EL (cell line): ENCODE data around the gene CALN1.
"Not testable (repeated sequence)": the region's sequence is repeated elsewhere in the genome, so short reads cannot be mapped to it uniquely, and the experiment has no call there.

Source experiments
- DNase-seq: peaks from one replicate; pipeline ENCODE4 v3.0.0-alpha.2; 2016

The CALN1 gene

DNA sequence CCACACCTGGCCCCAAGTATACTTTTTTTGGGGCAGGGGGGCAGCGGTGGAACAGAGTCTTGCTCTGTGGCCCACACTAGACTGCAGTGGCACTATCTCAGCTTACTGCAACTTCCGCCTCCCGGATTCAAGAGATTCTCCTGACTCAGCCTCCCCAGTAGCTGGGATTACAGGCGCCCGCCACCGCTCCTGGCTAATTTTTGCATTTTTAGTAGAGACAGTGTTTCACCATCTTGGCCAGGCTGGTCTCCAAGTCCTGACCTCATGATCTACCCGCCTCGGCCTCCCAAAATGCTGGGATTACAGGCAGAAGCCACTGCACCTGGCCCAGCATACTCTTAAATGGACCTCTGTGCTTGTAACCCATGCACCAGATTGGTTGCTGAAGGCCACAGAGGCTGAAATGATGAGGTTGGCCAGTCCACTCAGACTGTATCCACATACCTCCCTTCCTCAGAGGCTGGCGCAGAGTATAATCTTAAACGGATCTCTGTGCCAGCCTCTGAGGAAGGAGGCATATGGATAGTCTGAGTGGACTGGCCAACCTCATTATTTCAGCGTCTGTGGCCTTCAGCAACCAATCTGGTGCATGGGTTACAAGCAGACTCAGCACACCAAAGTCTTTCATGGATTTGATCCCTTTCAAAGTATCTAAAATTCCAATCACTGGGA, 3.0 kb downstream of the CALN1 start:
- no peak for DNase-seq

DNA sequence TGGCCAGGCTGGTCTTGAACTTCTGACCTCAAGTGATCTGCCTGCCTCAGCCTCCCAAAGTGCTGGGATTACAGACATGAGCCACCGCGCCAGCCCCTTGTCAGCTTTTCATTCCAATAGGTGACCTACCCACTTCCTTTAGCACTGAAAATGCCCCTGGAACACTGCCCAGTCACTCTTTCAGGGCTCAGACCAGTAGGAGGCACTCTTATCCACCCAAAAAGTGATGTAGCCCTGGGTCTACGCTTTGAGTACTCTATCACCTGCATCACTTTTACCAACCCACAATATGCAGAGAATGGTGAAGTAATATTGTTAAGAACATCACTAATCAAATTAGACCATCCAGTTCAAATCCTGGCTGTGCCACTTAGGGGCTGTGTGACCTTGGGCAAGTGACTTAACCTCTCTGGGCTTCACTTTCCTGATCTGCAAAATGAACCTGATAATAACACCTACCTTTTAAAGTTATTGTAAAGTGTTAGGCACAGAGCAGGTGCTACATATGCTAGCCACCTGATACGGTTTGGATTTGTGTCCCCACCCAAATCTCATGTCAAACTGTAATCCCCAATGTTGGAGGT, 5.2 kb downstream of the CALN1 start:
- DNase-seq = no peak

DNA sequence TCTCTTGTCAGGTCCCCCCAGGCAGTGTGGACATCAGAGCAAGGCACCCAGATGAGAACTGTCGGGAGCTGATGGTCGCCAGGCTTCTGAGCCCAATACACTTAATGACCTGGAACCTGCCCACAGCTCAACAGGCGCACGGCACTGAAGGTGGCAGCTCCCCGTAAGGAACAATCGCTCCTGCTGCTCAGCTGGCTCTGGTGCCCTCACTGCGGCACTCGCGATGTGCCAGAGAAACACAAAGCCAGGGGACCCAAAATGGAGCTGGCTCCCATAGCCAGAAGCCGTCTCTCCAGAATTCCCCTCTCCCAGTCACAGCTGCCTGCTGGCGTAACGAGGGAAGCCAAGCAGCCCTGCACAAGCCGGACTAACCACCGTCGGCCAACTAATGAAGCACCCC, 6.3 kb downstream of the CALN1 start:
- no peak for DNase-seq

DNA sequence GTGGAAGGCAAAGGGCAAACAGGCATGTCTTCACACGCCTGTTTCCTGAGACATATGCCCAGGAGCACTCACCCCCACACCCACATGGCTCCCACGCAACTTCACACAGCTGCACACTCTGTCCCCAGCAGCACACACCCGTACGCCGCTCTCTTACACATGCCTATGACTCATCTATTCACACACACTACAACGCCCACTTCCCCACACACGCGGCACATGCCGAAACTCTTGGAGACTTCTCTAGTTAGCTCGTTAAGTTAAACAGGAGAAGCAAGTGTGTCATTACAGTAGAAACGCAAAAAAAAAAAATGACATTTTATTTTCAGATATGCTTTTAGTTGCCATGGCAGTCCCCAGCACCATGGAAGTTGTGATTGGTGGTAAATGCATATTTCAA, 6.7 kb downstream of the CALN1 start:
- no peak for DNase-seq

DNA sequence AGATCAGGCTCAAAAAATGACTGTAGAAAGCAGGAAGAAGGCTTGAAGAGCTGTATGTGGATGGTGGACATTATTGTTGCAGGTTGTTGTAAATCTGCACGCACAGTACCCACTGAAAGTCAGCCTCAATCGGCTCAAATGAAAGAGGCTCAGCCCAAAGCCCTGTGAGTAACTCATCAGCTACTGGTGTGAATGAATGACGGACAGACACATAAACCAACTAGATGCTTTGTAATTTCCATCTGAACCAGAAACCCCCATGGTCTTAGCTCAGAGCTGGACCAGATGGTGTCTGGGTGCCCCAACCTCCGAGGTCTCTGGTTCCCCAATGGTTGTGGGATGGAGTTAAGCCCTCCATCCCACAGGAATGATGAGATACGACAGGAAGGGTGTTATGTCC, 7.4 kb downstream of the CALN1 start:
- DNase-seq = no peak

DNA sequence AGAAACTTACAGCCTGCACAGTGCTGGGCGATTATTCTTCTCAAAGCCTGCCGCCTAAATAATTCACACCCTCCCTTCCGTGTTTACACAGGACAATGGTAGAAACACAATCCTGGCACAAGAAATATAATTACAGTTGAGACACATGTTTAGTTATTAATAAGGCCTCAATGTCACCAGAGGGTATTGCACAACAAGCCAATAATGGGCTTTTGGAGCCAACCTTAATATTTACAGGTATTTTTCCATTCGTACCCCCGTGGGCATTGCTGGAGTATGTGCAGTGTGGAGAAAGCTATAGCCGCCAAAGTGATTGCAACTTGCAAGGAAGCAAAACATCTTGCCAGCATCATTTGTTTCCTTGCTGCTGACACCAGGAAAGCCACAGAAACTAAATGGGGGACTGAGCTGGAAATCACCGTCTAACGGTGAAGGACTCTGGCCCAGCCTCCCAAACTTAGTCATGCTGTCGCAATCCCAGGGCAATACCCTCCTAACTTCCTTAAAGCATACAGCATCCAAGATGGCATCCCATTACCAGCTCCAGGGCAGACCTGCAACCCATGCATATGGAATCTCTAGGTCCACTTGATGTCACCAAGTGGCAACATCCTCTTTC, 8.6 kb downstream of the CALN1 start:
- DNase-seq = no peak

DNA sequence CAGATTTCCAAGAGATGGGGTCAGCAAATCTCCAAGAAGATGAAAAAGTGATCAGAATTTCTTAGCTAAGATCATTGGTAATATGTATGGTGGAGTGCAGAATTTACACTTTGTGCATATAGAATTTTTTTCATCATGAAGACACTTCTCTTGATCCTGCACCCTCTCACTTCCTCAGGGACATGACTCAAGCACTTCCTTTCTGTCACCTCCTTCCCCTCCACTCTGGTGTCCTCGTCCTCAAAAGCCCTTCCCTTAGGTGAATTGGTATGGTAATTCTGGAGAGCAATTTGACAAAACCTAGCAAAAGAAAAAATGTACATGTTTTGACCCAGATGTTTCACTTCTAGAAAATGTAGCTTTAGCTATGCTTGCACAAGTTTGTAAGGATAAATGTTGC, 18.1 kb downstream of the CALN1 start:
- DNase-seq = no peak

DNA sequence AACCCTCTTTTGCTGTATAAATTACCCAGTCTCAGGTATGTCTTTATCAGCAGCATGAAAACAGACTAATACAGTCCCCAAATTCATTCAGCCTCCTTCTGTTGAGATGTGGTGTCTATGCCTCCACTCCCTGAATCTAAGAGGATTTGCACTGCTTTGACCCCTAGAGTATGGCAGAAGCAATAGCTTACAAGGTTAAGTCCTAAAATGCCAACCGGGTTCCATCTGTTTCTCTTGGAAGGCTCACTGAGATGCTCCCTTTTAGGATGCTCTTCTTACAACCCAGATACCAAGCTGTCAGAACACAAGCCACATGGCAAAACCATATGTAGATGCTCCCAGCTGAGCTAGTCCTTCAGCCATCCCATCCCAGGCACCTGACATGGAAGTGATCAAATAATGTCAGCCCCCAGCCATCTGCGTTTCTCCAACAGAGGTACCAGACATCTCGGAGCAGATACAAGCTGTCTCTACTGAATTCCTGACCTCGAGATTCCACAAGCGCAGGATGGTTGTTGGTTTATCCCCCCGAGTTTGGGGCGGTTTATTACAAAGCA, 20.2 kb downstream of the CALN1 start:
- DNase-seq = no peak

DNA sequence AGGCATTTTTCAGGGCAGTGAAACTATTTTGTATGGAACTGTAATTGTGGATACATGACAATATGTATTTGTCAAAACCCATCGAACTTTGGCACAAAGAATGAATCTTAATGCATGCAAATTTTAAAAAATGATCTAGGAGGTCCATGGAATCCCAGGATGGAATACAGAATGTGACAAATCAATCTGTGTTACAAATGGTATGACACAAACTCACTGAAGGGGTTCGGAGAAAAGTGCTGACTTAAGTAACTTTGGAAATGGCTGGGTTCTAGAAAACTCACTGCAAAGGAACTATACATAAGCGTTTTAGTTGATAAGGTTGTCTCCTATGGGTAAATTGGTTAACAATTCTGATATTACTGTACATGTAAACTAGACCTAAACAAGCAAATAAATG, 26.0 kb downstream of the CALN1 start:
- DNase-seq = no peak

DNA sequence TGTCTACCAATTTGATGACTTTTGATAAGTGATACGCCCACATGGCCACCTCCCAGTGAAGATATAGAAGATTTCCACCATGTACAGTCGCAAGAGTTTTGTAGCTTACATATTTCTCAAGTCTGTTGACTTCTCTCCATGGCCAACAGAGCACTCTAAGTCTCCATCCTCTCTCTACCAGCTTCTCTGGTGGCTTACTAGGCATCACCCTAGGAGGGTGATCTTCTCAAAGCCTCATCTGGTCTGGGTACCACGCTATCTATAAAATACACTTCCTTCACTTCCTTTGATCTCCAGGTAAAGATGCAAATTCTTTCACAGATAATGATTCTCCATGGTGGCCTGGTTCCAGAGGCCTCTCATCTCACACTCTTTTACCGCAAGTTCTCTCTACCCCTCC, 49.9 kb downstream of the CALN1 start:
- DNase-seq = no peak

DNA sequence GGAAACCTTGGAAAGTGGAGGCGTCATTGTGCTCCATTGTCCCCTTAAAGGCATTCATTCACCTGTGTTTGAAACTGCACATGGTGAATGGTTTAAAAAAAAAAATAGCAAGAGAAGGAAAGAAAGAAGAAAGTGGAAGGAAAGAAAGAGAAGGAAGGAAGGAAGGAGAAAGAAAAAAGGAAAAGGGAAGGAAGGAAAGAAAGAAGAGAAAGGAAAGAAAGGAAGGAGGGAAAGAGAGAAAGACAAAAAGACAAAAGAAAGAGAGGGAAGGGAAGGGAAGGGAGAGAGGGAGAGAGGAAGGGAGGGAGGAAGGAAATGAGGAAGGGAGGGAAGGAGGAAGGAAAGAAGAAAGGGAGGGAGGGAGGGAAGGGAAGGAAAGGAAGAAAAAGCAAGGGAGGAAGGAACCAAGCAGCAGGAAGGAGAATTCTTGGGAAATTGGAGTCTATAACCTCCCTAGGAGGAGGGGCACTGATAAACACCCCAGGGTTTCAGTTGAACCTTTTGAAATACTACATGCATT, 66.9 kb downstream of the CALN1 start:
- DNase-seq = no peak

DNA sequence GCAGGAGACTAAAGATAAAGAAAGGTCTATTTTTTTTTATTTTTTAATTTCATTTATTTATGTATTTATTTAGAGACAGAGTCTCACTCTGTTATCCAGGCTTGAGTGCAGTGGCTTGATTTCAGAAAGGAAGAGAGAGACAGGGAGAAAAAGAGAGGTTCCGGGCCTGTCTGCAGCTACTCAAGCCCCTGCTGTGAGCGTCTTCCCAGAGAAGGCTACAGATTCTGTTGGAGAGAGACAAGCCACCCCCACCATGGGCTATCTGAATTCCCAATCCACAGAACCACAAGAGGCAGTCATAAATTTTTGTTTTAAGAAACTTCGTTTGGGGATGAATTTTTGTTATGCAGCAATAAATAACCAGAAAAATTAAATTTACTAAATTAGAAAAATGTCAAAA, 68.1 kb downstream of the CALN1 start:
- no peak for DNase-seq

DNA sequence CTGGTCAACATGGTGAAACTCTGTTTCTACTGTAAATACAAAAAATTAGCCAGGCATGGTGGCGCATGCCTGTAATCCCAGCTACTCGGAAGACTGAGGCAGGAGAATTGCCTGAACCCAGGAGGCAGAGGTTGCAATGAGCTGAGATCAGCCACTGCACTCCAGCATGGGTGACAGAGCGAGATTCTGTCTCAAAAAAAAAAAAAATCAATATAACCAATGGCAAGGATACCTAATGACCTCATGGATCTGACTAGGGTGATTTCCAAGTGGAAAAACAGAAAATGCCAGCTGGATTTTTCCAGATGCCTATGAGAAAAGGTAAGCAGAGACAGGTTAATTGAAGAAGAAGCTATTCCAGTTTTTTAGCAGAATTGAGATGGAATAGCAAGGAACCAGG, 68.8 kb downstream of the CALN1 start:
- not testable (repeated sequence) for DNase-seq

DNA sequence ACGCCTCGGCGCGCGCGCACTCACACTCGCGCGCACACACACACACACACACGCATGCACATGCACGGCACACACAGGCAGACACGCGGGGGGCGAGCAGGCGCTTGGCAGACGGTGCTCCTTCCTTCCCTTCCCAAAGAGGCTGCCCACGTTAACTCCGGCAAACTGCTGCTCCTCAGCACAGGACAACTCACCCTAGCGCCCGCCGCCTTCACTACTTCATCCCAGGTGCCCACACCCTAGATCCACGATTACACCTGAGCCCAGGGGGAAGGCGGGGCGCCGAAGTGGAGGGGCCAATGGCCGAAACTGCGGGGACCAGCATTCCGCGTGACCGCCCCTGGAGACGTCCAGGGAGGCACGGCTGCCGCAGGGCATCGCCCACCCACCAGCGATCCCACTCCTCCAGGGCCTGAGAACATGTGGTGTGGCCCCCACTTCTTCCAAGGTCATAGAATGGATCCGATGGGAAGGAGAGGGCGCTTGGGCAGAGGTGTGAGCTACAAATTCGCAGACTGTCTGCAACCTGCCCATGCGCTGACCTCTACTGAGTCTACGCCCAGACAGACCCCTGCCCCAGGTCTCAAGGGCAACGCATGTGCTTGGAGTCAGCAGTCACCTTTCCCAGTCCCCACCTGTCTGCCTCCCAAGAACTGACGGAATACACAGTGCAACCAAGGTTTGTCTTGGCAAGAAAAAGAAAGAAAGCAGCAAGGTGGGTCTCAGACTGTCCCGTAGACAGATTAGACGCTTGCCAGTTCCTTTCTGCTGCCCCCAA, 74.6 kb downstream of the CALN1 start:
- no peak for DNase-seq

DNA sequence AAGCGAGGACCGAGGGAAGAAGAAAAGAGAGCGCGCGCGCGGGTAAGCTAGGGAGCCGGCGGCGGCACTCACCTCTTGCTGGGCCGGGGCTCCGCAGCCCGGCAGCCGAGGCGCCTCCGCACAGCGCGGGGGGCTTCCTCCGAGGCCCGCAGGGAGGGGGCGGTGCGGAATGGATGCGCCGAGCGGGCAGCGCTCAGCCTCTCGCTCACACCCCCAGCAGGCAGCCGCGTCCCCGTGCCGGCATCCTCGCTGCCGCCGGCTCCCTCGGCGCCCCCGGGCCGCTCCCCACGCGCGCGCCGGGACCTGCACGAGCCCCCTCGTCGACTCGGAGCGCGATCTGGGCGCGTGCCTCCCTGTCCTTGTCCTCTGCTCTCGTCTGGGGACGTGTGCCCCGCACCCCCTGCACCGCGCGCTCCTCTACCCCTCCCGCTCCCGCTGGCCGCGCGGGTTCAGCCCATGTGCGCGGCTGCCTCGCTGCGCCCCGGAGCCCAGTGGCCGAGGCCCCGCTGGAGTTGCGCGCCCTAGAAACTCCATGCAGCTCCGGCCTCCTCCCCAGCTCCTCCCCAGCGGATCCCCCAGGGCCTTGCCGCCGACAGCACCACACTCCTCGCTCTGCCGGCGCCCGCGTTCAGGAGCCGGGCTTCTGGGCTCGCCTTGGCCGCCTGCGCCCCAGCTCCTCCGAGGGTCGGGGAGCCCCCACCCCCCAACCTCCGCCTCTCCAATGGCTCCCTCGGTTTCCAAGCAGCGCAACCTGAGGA, 75.3 kb downstream of the CALN1 start:
- DNase-seq = no peak

DNA sequence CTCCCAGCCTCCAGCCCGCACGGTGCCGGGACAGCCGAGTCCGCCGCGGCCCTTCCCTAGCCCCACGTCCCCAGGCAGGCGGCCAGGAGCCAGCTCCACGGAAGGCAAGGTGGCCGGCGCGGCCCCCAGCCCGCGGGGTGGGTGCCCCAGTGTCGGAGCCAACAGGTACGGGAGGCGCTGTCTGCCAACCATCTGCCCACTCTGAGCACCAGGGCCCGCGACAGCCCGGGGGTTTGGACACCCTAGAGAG, 75.8 kb downstream of the CALN1 start:
- DNase-seq = no peak

DNA sequence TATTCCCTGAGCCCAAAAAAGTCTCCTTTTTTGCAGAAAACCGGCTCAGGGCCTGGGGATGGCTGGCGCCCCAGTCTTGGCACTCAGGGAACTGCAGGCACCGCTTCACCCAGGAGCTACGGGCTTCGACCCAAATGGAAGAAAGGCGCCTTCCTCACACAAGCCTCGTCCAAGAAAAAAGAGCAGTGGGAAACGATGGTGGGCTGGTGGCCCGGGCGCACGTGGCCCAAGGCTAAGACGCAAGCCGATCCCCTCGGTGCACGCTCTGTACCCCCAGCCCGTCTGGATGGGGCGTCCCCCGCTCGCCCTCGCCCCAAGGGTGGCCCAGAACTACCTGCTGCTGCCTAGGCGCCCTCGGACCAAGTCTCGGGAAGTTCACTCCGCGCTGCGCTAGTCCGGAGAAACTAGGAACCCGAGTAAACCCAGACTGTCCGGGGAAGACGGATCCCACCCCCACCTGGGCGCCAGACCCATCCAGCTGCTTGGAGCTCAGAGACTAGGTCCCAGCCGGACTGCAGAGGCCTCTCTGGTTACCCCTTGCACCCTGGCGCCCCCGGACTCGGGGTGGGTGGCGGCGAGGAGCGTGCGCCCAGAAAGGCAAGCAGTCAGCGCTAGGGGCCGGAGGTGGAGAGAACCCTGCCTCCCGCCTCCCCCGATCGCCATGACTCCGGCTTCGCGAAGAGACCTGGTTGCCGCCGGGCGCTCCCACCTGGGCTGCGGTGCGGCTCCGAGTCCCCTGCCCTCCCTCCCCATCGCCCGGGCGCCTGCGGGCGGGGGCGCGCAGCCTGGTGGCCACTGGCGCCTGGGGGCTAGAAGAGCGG, 76.4 kb downstream of the CALN1 start:
- DNase-seq = no peak

DNA sequence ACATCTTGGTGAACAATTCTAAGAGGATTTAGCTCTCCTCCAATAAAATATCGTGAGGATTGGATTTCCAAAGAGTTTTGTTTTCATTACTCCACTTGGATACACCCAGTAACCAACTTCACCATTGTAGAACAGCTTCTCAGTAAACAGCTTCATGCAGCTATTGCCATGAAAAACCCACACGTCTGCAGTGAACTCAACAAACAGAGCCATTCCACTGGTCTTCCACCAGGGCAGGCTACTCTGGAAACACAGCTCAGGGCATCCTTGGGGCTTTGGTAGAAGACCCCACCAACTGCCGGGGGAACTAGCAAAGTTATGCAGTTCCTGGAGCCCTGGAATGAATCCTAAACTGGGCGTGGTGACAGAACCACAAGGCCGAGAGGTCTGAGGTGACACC, 77.4 kb downstream of the CALN1 start:
- no peak for DNase-seq

DNA sequence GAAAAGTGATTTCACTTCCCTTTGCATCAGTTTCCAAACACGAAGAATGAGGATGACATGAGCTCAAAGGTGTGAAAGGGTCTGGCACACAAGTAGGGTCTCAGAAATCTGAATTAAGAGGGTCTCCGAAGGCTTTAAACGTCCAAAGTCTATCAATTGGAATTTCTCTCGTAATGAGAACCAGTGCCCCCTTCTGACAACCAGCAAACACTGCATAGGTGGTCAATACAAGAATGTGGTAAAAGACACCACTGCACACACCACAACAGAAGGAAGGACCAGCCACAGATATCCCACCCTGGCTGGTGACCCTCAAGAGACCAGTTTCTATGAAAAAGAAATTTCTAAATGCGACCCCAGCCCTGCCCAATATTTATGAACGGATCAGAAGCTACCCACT, 78.1 kb downstream of the CALN1 start:
- DNase-seq = no peak

DNA sequence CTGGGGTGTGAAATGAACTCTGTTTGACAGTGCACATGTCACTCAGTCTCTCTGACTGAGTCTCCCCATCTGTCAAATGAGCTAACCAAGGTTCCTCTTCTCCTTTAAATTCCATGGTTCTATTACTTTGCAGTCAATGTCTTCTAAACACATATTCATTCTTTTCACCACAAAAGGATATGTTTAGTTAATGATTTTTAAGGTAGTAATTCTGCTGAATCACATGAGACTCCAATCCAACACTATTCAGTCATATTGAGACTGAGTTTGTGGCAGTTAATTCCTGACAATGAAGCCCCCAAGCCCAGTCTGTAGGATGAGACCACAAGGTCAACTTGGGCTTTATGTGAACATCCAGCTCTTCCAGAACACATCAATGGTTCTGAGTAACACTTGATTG, 85.3 kb downstream of the CALN1 start:
- DNase-seq = no peak

DNA sequence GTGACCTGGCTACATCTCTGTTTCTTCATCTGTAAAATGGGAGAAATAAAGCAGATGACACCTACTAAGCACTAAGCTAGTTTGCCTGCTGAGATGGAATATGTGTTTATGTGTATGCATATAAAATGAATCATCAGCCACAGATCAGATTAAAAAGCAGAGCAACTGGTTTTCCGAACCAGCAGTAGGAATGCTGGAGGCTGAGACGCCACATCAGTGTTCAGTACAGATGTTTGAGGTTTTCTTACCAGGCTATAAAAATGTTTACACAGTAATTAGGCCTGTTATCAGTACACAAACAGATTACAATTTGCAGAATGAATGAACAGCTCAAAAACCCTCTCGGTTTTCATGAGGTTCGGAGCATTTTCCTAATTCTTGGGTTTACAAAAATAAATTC, 85.8 kb downstream of the CALN1 start:
- DNase-seq = no peak

DNA sequence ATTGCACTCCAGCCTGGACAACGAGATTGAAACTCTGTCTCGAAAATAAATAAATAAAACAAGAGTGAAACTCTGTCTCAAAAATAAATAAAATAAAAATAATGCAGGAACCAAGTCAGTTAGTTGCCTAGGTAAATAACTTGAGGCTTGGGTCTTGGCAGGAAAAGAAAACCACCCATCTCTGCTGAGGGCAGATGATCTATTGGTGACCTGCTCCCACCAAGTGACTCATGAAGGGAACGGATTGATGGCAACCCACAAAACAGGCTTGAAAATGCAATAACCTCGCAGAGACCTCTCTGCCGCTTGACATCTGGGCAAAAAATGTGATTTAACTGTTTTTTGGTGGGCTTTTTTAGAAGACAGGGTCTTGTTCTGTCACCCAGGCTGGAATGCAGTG, 86.6 kb downstream of the CALN1 start:
- DNase-seq = no peak
